Measurements from ENCODE around the gene CCNDBP1. TPM values are rescaled to one million over a fixed set of nuclear protein-coding genes. Genes with fewer than 3 reads are reported as not detected.
A peak's percentile ranks its signal among the peaks of the same experiment; 100 is the strongest.

The CCNDBP1 gene
- total RNA-seq, 1 donor from 2014 or later, result 86.8 TPM

- Mint-ChIP-seq H3K27me3 (ENCODE audit: unreplicated experiment) (peaks cover 4% of the 10 kb centered on the region), H3K4me1 (ENCODE audit: low read depth, unreplicated experiment) (no peaks in the 10 kb centered on the region), H3K27ac (ENCODE audit: unreplicated experiment) (no peak overlapping the region), H3K4me3 (ENCODE audit: unreplicated experiment) (no peak overlapping the region), H3K9me3 (ENCODE audit: unreplicated experiment) (no peaks in the 10 kb centered on the region), H3K36me3 (ENCODE audit: unreplicated experiment) (no peaks in the 10 kb centered on the region)
- DNase-seq, result no peak
- no peak for TF ChIP-seq CTCF (IDR thresholded peaks at IDR 0.05; ENCODE audit: partially characterized antibody, unreplicated experiment)
Observed at GRCh38 chr15:43214592-43215295, 29.5 kb downstream of the CCNDBP1 start.

DNA sequence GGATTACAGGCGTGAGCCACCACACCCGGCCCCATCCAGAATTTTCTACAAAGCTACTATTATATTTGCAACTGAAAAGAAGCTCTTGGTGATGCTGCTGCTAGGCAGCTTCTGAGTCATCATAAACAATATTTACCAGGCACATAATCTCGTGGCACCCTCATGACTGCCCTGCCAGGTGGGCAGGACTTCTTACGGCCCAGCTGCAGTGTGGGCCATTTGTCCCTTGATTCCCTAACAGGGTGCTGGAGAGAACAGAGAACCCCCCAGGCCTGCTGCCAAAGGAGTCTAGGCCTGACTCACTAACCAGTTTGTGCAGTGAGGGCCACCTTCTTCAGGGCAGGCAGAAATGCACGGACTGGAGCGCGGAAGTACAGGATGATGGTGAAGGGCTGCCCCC is 30.8 kb downstream of the CCNDBP1 start:
- Mint-ChIP-seq H3K4me3 (ENCODE audit: unreplicated experiment) (no peak overlapping the region), H3K36me3 (ENCODE audit: unreplicated experiment) (no peaks in the 10 kb centered on the region), H3K27me3 (ENCODE audit: unreplicated experiment) (peaks cover 4% of the 10 kb centered on the region), H3K4me1 (ENCODE audit: low read depth, unreplicated experiment) (no peaks in the 10 kb centered on the region), H3K27ac (ENCODE audit: unreplicated experiment) (no peak overlapping the region), H3K9me3 (ENCODE audit: unreplicated experiment) (no peaks in the 10 kb centered on the region)
- no peak for DNase-seq
- TF ChIP-seq CTCF (IDR thresholded peaks at IDR 0.05; ENCODE audit: partially characterized antibody, unreplicated experiment), result no peak

DNA sequence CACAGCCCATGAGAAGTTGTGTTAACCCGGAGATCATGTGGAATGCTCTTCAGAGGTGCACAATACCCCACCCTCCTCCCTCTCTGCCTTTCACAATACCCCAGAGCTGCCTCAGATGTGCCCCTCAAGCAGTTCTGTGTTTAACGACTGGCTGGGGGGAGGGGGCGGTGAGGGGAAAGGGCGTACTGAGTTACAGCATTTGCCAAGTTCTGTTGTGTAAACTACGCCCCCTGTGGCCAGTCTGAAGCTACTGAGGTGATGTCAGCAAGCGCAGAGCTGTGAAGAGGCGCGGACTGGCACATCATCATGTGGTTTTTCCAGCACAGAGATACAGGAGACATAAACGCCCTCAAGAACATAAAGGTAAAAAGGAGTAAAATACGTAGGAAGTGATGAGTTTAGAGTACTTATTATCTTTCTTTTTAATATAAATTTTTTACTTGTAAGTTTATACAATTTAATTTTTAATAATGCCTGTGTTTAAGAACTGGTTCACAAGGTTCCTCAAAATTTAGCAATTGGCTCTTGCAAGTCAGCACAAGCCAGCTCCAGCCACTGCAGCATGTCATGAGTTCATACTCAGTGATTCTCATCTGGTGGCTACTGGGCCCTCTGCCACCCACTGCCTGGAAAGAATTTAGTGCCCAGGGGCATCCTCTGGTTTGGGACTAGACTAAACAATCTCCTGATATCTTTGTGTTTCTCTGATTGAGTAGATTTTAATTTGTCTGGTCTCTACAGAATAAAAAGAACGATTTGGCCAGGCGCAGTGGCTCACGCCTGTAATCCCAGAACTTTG is 33.9 kb downstream of the CCNDBP1 start:
- TF ChIP-seq CTCF (IDR thresholded peaks at IDR 0.05; ENCODE audit: partially characterized antibody, unreplicated experiment), result peak; percentile 48
- H3K27ac Mint-ChIP-seq (ENCODE audit: unreplicated experiment), result no peak overlapping the region
- no peaks in the 10 kb centered on the region for H3K4me1 Mint-ChIP-seq (ENCODE audit: low read depth, unreplicated experiment)
- peak; percentile 54 for DNase-seq
- no peaks in the 10 kb centered on the region for H3K9me3 Mint-ChIP-seq (ENCODE audit: unreplicated experiment)
- peaks cover 1% of the 10 kb centered on the region for H3K27me3 Mint-ChIP-seq (ENCODE audit: unreplicated experiment)
- no peaks in the 10 kb centered on the region for H3K36me3 Mint-ChIP-seq (ENCODE audit: unreplicated experiment)
- H3K4me3 Mint-ChIP-seq (ENCODE audit: unreplicated experiment), result no peak overlapping the region

DNA sequence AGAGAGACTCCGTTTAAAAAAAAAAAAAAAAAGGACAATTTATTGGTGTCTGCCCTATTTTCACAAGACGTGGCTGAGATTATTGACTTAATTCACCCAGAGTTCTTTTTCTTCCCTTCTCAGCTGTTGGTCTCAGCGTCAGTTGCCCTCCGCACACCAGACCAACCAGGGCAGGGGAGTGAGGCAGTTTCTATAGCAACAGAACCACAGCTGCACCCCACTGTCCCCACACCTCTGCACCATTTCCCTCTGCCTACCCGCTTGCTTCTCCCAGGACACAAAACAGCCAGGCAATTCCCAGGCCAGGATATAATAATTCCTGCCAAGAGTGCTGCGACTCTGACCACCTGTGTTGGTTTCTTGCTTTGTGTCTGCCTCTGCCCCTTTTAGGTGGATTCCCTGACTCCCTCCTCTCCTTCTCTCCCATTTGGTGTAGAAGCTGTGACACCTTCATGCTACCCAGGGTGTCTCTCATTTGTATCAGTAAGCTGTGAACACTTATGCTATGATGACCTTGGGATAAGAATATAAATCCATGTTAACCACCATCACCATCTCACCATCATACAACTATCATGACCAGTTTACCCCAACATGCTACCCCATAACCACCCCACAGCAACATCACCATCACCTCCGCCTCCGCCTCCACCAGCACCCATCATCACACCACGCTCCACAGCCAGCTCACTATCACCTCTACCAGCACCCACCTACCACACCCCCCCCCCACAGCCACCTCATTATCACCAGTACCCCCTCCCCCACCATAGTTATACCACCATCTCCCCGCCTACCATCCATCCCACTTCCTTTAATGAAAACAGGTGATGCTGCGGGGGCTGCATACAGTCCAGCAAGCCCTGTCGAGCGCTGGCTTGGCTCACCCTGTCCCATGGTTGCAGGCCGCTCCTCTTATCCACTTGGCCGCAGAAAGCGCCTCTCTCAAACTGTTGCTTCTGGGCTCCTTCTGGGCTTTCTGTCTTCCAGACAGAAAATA is 35.0 kb downstream of the CCNDBP1 start:
- no peak for DNase-seq
- Mint-ChIP-seq H3K4me1 (ENCODE audit: low read depth, unreplicated experiment) (no peaks in the 10 kb centered on the region), H3K36me3 (ENCODE audit: unreplicated experiment) (no peaks in the 10 kb centered on the region), H3K27ac (ENCODE audit: unreplicated experiment) (no peak overlapping the region), H3K9me3 (ENCODE audit: unreplicated experiment) (no peaks in the 10 kb centered on the region), H3K27me3 (ENCODE audit: unreplicated experiment) (peaks cover 1% of the 10 kb centered on the region), H3K4me3 (ENCODE audit: unreplicated experiment) (no peak overlapping the region)
- no peak for TF ChIP-seq CTCF (IDR thresholded peaks at IDR 0.05; ENCODE audit: partially characterized antibody, unreplicated experiment)
